GM23338 (cell line): ENCODE results near the gene CD5L. TPM values are rescaled to one million over a fixed set of nuclear protein-coding genes. Genes with fewer than 3 reads are reported as not detected.

ENCODE experiments used
- ATAC-seq: fragments of 200-7000 bp; cut with Tn5 transposase; 3 replicates; pipeline ENCODE4 v1.9.1; 2020
- DNase-seq: peaks from one replicate; pipeline ENCODE4 v3.0.0-alpha.2; 2015; ENCODE audit warnings: low spot score
- H2AFZ ChIP-seq: fragments of 200-600 bp; sonication (generic); 2 replicates; pipeline ENCODE4 v1.8.0; 2016; ENCODE audit warnings: antibody characterized with exemption, mild to moderate bottlenecking, moderate library complexity
- H3F3A ChIP-seq: fragments of 200-600 bp; sonication (generic); replicated peaks from 2 replicates; pipeline ENCODE4 v1.8.0; 2017; ENCODE audit warnings: antibody characterized with exemption, mixed run types, low read depth
- H3K27ac ChIP-seq: fragments of 200-600 bp; sonication (generic); 2 replicates; pipeline ENCODE4 v1.6.1; 2016; ENCODE audit warnings: low read depth
- H3K27me3 ChIP-seq: fragments of 200-600 bp; sonication (generic); 2 replicates; pipeline ENCODE4 v1.8.0; 2016; ENCODE audit warnings: mild to moderate bottlenecking, mixed run types, moderate library complexity; ENCODE audit not compliant: insufficient read depth
- H3K36me3 ChIP-seq: fragments of 200-600 bp; sonication (generic); 2 replicates; pipeline ENCODE4 v1.8.0; 2016; ENCODE audit warnings: mild to moderate bottlenecking; ENCODE audit not compliant: insufficient read depth
- H3K4me1 ChIP-seq: fragments of 200-600 bp; sonication (generic); 2 replicates; pipeline ENCODE4 v1.8.0; 2016; ENCODE audit warnings: mild to moderate bottlenecking, moderate library complexity; ENCODE audit not compliant: insufficient read depth
- H3K4me2 ChIP-seq: fragments of 200-600 bp; sonication (generic); 2 replicates; pipeline ENCODE4 v1.7.1; 2017; ENCODE audit warnings: mixed run types
- H3K4me3 ChIP-seq: fragments of 200-600 bp; sonication (generic); 2 replicates; pipeline ENCODE4 v1.6.1; 2016; ENCODE audit warnings: mixed run types
- H3K79me2 ChIP-seq: fragments of 200-600 bp; sonication (generic); replicated peaks from 2 replicates; pipeline ENCODE4 v1.8.0; 2017; ENCODE audit warnings: mild to moderate bottlenecking; ENCODE audit not compliant: insufficient read depth
- H3K9me2 ChIP-seq: fragments of 200-600 bp; sonication (generic); 2 replicates; pipeline ENCODE4 v1.8.0; 2017; ENCODE audit not compliant: insufficient read depth
- H4K20me1 ChIP-seq: fragments of 200-600 bp; sonication (generic); replicated peaks from 2 replicates; pipeline ENCODE4 v1.8.0; 2017; ENCODE audit warnings: mild to moderate bottlenecking; ENCODE audit not compliant: insufficient read depth
- H3K27ac Mint-ChIP-seq: 2 replicates; pipeline ENCODE4 v1.8.0; 2020; ENCODE audit warnings: inconsistent platforms, mild to moderate bottlenecking, moderate library complexity, mixed read lengths
- H3K27me3 Mint-ChIP-seq: 3 replicates; pipeline ENCODE4 v1.8.0; 2022; ENCODE audit warnings: low read depth, mild to moderate bottlenecking, moderate library complexity, mixed read lengths, inconsistent platforms; ENCODE audit not compliant: insufficient read depth, poor library complexity
- H3K36me3 Mint-ChIP-seq: 3 replicates; pipeline ENCODE4 v1.8.0; 2021; ENCODE audit warnings: low read depth, mild to moderate bottlenecking, inconsistent platforms, moderate library complexity, mixed read lengths
- H3K4me1 Mint-ChIP-seq: 3 replicates; pipeline ENCODE4 v1.8.0; 2020; ENCODE audit warnings: mild to moderate bottlenecking, inconsistent platforms, mixed read lengths
- H3K4me3 Mint-ChIP-seq: 3 replicates; pipeline ENCODE4 v1.8.0; 2021; ENCODE audit warnings: moderate library complexity, mild to moderate bottlenecking, inconsistent platforms, mixed read lengths
- H3K9me3 Mint-ChIP-seq: 3 replicates; pipeline ENCODE4 v1.8.0; 2020; ENCODE audit warnings: moderate library complexity, mild to moderate bottlenecking, inconsistent platforms, mixed read lengths
- CREB1 ChIP-seq: fragments of 250-450 bp; sonication (Bioruptor Pico); IDR thresholded peaks from 2 replicates; pipeline ENCODE4 v1.5.0; 2020; ENCODE audit warnings: low read depth, mild to moderate bottlenecking, moderate library complexity
- CTCF ChIP-seq, 2 experiments: fragments of 200-600 bp in 1 of 2; sonication (generic) in 1 of 2; conservative IDR thresholded peaks; 2 replicates each; pipeline versions ENCODE4 v1.5.1 to v1.6.1; 2016 to 2017; ENCODE audit warnings: antibody characterized with exemption in 2 of 2, low read depth in 2 of 2, mild to moderate bottlenecking in 2 of 2, moderate library complexity in 1 of 2
- ETS1 ChIP-seq: IDR thresholded peaks from 2 replicates; pipeline ENCODE4 v1.6.1; 2016; ENCODE audit warnings: antibody characterized with exemption
- EZH2 ChIP-seq: fragments of 200-600 bp; sonication (generic); IDR thresholded peaks from one replicate; pipeline ENCODE4 v1.8.0; 2017; ENCODE audit warnings: antibody characterized with exemption, mild to moderate bottlenecking, low read depth; ENCODE audit not compliant: unreplicated experiment
- EZH2phosphoT487 ChIP-seq: fragments of 200-600 bp; sonication (generic); IDR thresholded peaks from one replicate; pipeline ENCODE4 v1.8.1; 2018; ENCODE audit warnings: antibody characterized with exemption; ENCODE audit not compliant: unreplicated experiment
- JUNB ChIP-seq: IDR thresholded peaks from one replicate; pipeline ENCODE4 v1.6.1; 2016; ENCODE audit warnings: antibody characterized with exemption; ENCODE audit not compliant: unreplicated experiment
- NANOG ChIP-seq: IDR thresholded peaks from 2 replicates; pipeline ENCODE4 v1.6.1; 2016; ENCODE audit warnings: antibody characterized with exemption, borderline replicate concordance
- POLR2AphosphoS5 ChIP-seq: IDR thresholded peaks from 2 replicates; pipeline ENCODE4 v1.6.1; 2016; ENCODE audit warnings: antibody characterized with exemption, low read depth
- REST ChIP-seq: IDR thresholded peaks from one replicate; pipeline ENCODE4 v1.6.1; 2018; ENCODE audit warnings: antibody characterized with exemption; ENCODE audit not compliant: unreplicated experiment
- STAT1 ChIP-seq: IDR thresholded peaks from one replicate; pipeline ENCODE4 v1.6.1; 2016; ENCODE audit warnings: antibody characterized with exemption; ENCODE audit not compliant: unreplicated experiment
- ZNF114 ChIP-seq: fragments of 250-450 bp; sonication (Bioruptor Pico); IDR thresholded peaks from 2 replicates; pipeline ENCODE4 v1.5.0; 2020; ENCODE audit warnings: mild to moderate bottlenecking, moderate library complexity
- ZNF331 ChIP-seq: fragments of 250-450 bp; sonication (Bioruptor Pico); IDR thresholded peaks from 2 replicates; pipeline ENCODE4 v1.5.0; 2020; ENCODE audit warnings: low read depth, mild to moderate bottlenecking, moderate library complexity
- ZNF462 ChIP-seq: fragments of 250-450 bp; sonication (Bioruptor Pico); IDR thresholded peaks from 2 replicates; pipeline ENCODE4 v1.5.0; 2020; ENCODE audit warnings: mild to moderate bottlenecking, moderate library complexity
- polyA plus RNA-seq: library from polyadenylated mRNA; unstranded; fragments of >200 nt; fragmentation: Nextera tagmentation; extraction: Ambion mirVana; gene quantifications from 2 replicates; pipeline ENCODE4 v1.2.1, GENCODE V29; 2016
- total RNA-seq: library from RNA; depleted of rRNA; stranded (reverse); fragments of >200 nt; shearing (Covaris generic); gene quantifications from 2 replicates; pipeline ENCODE4 v1.2.3, GENCODE V29; 2014

Gene CD5L
- total and polyA plus RNA-seq, 2 experiments from 2014 or later, result not detected

- no peaks in the 10 kb centered on the region for H3K36me3 Mint-ChIP-seq
- TF ChIP-seq JUNB (no peak), NANOG (no peak), ZNF331 (CRISPR knock-in tag) (no peak), POLR2AphosphoS5 (no peak), STAT1 (no peak), CTCF (conservative IDR thresholded peaks at IDR 0.05; ENCODE audit: low read depth in 2 of 2) (no peak), EZH2 (no peak), EZH2phosphoT487 (no peak), ETS1 (no peak), ZNF114 (CRISPR knock-in tag) (no peak), ZNF462 (CRISPR knock-in tag) (no peak), CREB1 (CRISPR knock-in tag) (no peak), REST (no peak)
- no peak overlapping the region for H3K4me3 Mint-ChIP-seq
- H3K27ac ChIP-seq, result no peak overlapping the region
- no peaks in the 10 kb centered on the region for H3K4me1 ChIP-seq
- H3K27me3 Mint-ChIP-seq, result peaks cover 2% of the 10 kb centered on the region
- H4K20me1 ChIP-seq, result no peaks in the 10 kb centered on the region
- no peaks in the 10 kb centered on the region for H3K9me3 Mint-ChIP-seq
- H3K4me3 ChIP-seq, result no peak overlapping the region
- H3K9me2 ChIP-seq, result no peaks in the 10 kb centered on the region
- no peaks in the 10 kb centered on the region for H3K27me3 ChIP-seq
- H3F3A ChIP-seq, result no peaks in the 10 kb centered on the region
- ATAC-seq (no peak), DNase-seq (no peak)
- H3K4me1 Mint-ChIP-seq, result no peaks in the 10 kb centered on the region
- H2AFZ ChIP-seq, result 0 out of 2 replicates have a peak overlapping the region, but pooled peaks have one; percentile 11
- no peaks in the 10 kb centered on the region for H3K79me2 ChIP-seq
- H3K4me2 ChIP-seq, result no peak overlapping the region
- no peaks in the 10 kb centered on the region for H3K36me3 ChIP-seq
- no peak overlapping the region for H3K27ac Mint-ChIP-seq
Observed at GRCh38 chr1:157882580-157882979, 41.0 kb upstream of the CD5L start.
